Fibroblast of lung (primary cell): ENCODE measurements around the gene MAGEB2. TPM values are rescaled to one million over a fixed set of nuclear protein-coding genes. Genes with fewer than 3 reads are reported as not detected.
"Not testable (repeated sequence)": the region's sequence is repeated elsewhere in the genome, so short reads cannot be mapped to it uniquely, and the experiment has no call there.

Experiments
- DNase-seq, 2 donors: peaks; one replicate each; pipeline versions ENCODE4 v3.0.0 to v3.0.0-alpha.2; 2010; ENCODE audit warnings: low read depth in 2 of 2
- H2AFZ ChIP-seq: 2 replicates; pipeline ENCODE4 v1.5.1; 2012; ENCODE audit warnings: low read length, control low read depth, inconsistent platforms
- H3K27ac ChIP-seq: 2 replicates; pipeline ENCODE4 v1.5.1; 2011; ENCODE audit warnings: low read length, control low read depth; ENCODE audit not compliant: insufficient read depth
- H3K27me3 ChIP-seq: 2 replicates; pipeline ENCODE4 v1.5.1; 2011; ENCODE audit warnings: mild to moderate bottlenecking, low read length; ENCODE audit not compliant: control insufficient read depth, insufficient read depth
- H3K36me3 ChIP-seq: 2 replicates; pipeline ENCODE4 v1.5.1; 2011; ENCODE audit warnings: low read length; ENCODE audit not compliant: control insufficient read depth, insufficient read depth
- H3K4me1 ChIP-seq: 2 replicates; pipeline ENCODE4 v1.5.1; 2011; ENCODE audit warnings: low read length; ENCODE audit not compliant: control insufficient read depth, insufficient read depth; ENCODE audit errors: extremely low read depth
- H3K4me2 ChIP-seq: 2 replicates; pipeline ENCODE4 v1.5.1; 2011; ENCODE audit warnings: low read length, control low read depth; ENCODE audit not compliant: insufficient read depth; ENCODE audit errors: extremely low read depth
- H3K4me3 ChIP-seq, 4 experiments: fragments of 200-600 bp in 1 of 4; sonication (generic) in 1 of 4; replicated peaks in 1 of 4; 2 replicates each; pipeline ENCODE4 v1.5.1; 2011 to 2016; ENCODE audit warnings: low read length in 4 of 4, low read depth in 3 of 4, mild to moderate bottlenecking in 3 of 4, control low read depth in 2 of 4, inconsistent platforms in 1 of 4, mixed read lengths in 1 of 4; ENCODE audit not compliant: insufficient read depth in 1 of 4; ENCODE audit errors: control extremely low read depth in 1 of 4
- H3K79me2 ChIP-seq: 2 replicates; pipeline ENCODE4 v1.5.1; 2012; ENCODE audit warnings: mild to moderate bottlenecking, low read length, inconsistent platforms; ENCODE audit not compliant: control insufficient read depth, insufficient read depth
- H3K9ac ChIP-seq: 2 replicates; pipeline ENCODE4 v1.5.1; 2011; ENCODE audit warnings: mild to moderate bottlenecking, low read length, control low read depth; ENCODE audit not compliant: insufficient read depth
- H3K9me3 ChIP-seq: 2 replicates; pipeline ENCODE4 v1.5.1; 2012; ENCODE audit warnings: low read depth, low read length; ENCODE audit not compliant: control insufficient read depth, insufficient read depth
- H4K20me1 ChIP-seq: 2 replicates; pipeline ENCODE4 v1.5.1; 2011; ENCODE audit warnings: low read length; ENCODE audit not compliant: control insufficient read depth, insufficient read depth; ENCODE audit errors: extremely low read depth
- EZH2 ChIP-seq: IDR thresholded peaks from 2 replicates; pipeline ENCODE4 v1.5.1; 2012; ENCODE audit warnings: low read length, control low read depth, mild to moderate bottlenecking; ENCODE audit errors: missing control alignments
- polyA plus RNA-seq, 2 donors: library from polyadenylated mRNA; depleted of rRNA in 1 of 2; stranded (reverse) in 1 of 2; unstranded in 1 of 2; fragments of >200 nt; gene quantifications; 2 replicates each; pipeline ENCODE4 v1.2.1, GENCODE V29; 2011 to 2012; ENCODE audit warnings: missing spikeins in 1 of 2
- total RNA-seq: library from RNA; depleted of rRNA; stranded (reverse); fragments of >200 nt; gene quantifications from 2 replicates; pipeline ENCODE4 v1.2.1, GENCODE V29; 2014
- TF ChIP-seq, protein P1 (sequence below), 2 donors: IDR thresholded peaks in 1 of 2; conservative IDR thresholded peaks in 1 of 2; 1 replicate in 1 of 2; 2 replicates in 1 of 2; pipeline ENCODE4 v1.5.1; 2011 to 2012; ENCODE audit warnings: low read length in 2 of 2, control low read depth in 1 of 2, inconsistent platforms in 1 of 2, low read depth in 1 of 2, mild to moderate bottlenecking in 1 of 2

MAGEB2 gene
- total and polyA plus RNA-seq, 2 donors (not counting 1 experiment from before 2014, with no cell fraction given), result not detected

DNA sequence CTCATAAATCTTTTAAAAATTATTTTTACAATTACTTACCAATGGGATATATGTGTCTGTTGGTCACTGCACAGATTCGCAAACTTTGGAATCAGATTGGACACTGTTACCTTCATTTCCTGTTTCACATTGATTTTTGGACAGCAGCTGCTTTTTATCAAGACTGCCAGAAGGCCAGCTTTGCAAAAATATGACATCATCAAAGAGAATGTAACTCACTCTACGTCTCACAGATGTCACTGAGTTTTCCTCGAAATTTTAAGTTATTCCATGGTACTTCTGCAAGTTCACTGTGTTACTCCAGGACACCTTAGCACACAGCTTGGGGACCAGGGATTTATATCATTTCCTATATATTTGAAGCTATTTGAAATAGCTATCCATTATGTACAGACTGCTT is 31.8 kb upstream of the MAGEB2 start:
- no peaks in the 10 kb centered on the region for H3K4me1 ChIP-seq
- no peak overlapping the region for H2AFZ ChIP-seq
- TF ChIP-seq EZH2, result no peak
- TF ChIP-seq, protein P1, sequence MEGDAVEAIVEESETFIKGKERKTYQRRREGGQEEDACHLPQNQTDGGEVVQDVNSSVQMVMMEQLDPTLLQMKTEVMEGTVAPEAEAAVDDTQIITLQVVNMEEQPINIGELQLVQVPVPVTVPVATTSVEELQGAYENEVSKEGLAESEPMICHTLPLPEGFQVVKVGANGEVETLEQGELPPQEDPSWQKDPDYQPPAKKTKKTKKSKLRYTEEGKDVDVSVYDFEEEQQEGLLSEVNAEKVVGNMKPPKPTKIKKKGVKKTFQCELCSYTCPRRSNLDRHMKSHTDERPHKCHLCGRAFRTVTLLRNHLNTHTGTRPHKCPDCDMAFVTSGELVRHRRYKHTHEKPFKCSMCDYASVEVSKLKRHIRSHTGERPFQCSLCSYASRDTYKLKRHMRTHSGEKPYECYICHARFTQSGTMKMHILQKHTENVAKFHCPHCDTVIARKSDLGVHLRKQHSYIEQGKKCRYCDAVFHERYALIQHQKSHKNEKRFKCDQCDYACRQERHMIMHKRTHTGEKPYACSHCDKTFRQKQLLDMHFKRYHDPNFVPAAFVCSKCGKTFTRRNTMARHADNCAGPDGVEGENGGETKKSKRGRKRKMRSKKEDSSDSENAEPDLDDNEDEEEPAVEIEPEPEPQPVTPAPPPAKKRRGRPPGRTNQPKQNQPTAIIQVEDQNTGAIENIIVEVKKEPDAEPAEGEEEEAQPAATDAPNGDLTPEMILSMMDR (conservative IDR thresholded peaks at IDR 0.05 in 1 of 2, IDR thresholded peaks at IDR 0.05 in 1 of 2; ENCODE audit: low read depth in 1 of 2, low read length in 2 of 2), result no peak
- no peak overlapping the region for H3K4me2 ChIP-seq
- DNase-seq, result peak in 1 of 2 donors; percentile 9
- no peaks in the 10 kb centered on the region for H3K36me3 ChIP-seq
- H4K20me1 ChIP-seq, result no peaks in the 10 kb centered on the region
- no peak overlapping the region for H3K27ac ChIP-seq
- no peak overlapping the region for H3K4me3 ChIP-seq
- H3K27me3 ChIP-seq, result no peaks in the 10 kb centered on the region
- no peaks in the 10 kb centered on the region for H3K79me2 ChIP-seq
- H3K9ac ChIP-seq, result no peak overlapping the region
- no peaks in the 10 kb centered on the region for H3K9me3 ChIP-seq

DNA sequence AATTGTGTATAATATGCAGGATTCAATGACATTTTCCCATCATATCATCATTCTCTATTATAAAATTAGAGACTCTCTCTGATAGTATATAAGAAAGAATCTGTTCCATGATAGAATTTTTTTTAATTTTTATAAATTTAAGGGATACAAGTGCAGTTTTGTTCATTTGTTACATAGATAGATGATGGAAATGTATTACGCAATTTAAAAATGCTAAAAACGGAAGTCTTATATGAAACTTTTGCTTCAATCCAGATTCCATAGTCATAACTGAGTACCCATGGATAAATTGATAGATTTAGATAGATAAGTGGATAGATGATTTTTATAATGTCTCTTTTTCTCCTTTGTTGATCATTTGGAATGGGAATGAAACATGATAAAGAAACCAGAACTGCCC is 24.9 kb upstream of the MAGEB2 start:
- DNase-seq, result no peak
- no peak overlapping the region for H3K4me2 ChIP-seq
- H3K36me3 ChIP-seq, result no peaks in the 10 kb centered on the region
- no peak overlapping the region for H3K27ac ChIP-seq
- TF ChIP-seq, protein P1 (conservative IDR thresholded peaks at IDR 0.05 in 1 of 2, IDR thresholded peaks at IDR 0.05 in 1 of 2; ENCODE audit: low read depth in 1 of 2, low read length in 2 of 2), result no peak
- TF ChIP-seq EZH2, result no peak
- H3K9me3 ChIP-seq, result no peaks in the 10 kb centered on the region
- H3K79me2 ChIP-seq, result no peaks in the 10 kb centered on the region
- H3K27me3 ChIP-seq, result no peaks in the 10 kb centered on the region
- H4K20me1 ChIP-seq, result no peaks in the 10 kb centered on the region
- no peak overlapping the region for H3K9ac ChIP-seq
- H3K4me1 ChIP-seq, result no peaks in the 10 kb centered on the region
- no peak overlapping the region for H2AFZ ChIP-seq
- H3K4me3 ChIP-seq, result no peak overlapping the region

DNA sequence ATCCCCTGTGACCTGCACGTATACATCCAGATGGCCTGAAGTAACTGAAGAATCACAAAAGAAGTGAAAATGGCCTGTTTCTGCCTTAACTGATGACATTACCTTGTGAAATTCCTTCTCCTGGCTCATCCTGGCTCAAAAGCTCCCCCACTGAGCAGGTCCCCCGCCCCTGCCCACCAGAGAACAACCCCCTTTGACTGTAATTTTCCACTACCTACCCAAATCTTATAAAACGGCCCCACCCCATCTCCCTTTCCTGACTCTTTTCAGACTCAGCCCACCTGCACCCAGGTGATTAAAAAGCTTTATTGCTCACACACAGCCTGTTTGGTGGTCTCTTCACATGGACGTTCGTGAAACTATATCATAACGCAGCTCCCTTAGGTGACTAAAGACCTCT is 21.5 kb upstream of the MAGEB2 start:
- not testable (repeated sequence) for H3K4me2 ChIP-seq, H4K20me1 ChIP-seq, H3K27ac ChIP-seq, H3K9me3 ChIP-seq, H3K9ac ChIP-seq, H3K27me3 ChIP-seq, DNase-seq, H3K4me1 ChIP-seq, H3K79me2 ChIP-seq, H3K36me3 ChIP-seq, H3K4me3 ChIP-seq, H2AFZ ChIP-seq
